ENCODE measurements around the gene JAML. TPM values are rescaled to one million over a fixed set of nuclear protein-coding genes. Genes with fewer than 3 reads are reported as not detected.

The JAML gene
- total and polyA plus RNA-seq, 2 of the 13 experiments (the other 11 are each of a cell fraction or from before 2014, with no cell fraction given): 2.0 to 3.3 TPM

DNA sequence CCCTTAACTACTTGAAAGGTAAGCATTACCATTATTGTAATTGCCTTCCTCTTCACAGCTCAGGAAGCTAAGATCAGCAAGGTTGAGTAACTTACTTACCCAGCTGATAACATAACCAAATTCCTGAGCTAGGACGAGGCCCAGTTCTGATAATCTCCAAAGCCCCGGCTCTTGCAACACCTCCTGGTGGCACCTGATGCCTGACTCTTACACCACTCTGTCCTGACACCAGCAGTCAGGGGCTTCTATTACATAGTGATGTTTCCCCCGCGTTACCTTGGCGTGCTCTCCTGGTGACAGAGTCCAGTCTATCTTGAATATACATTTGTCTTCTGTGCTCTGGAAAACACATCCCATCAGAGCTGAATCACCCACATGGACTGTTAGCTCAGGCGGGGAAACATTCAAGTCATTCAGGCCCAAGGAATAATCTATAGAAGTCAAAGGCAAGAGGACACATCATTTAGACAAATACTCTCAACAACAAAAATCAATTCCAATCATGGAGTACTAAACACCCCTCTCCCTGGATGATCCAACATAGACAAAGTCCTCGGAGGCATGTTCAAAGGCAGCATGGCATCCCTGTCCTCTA is 12.6 kb downstream of the JAML start (continued):
- peak; percentile 97 for TF ChIP-seq ZGPAT (CRISPR knock-in tag; IDR thresholded peaks at IDR 0.05)
- peak; percentile 88; the same call in 1 of the 2 replicates for TF ChIP-seq HDAC2 (CRISPR knock-in tag; IDR thresholded peaks at IDR 0.05)
- 0 out of 2 replicates have a peak, but pooled peaks have one; percentile 15 for TF ChIP-seq SRF (IDR thresholded peaks at IDR 0.05; ENCODE audit: low read depth, low read length)
- TF ChIP-seq SIX1 (CRISPR knock-in tag; IDR thresholded peaks at IDR 0.05; ENCODE audit: borderline replicate concordance): peak; percentile 87; the same call in 1 of the 2 replicates
- peak; percentile 94 for TF ChIP-seq ISL2 (CRISPR knock-in tag; IDR thresholded peaks at IDR 0.05)
- TF ChIP-seq, protein P1, sequence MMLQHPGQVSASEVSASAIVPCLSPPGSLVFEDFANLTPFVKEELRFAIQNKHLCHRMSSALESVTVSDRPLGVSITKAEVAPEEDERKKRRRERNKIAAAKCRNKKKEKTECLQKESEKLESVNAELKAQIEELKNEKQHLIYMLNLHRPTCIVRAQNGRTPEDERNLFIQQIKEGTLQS (CRISPR knock-in tag; IDR thresholded peaks at IDR 0.05): peak; percentile 85
- peak; percentile 86 for TF ChIP-seq KAT2B (IDR thresholded peaks at IDR 0.05; ENCODE audit: borderline replicate concordance, low read depth, low read length)
- TF ChIP-seq, protein P2, sequence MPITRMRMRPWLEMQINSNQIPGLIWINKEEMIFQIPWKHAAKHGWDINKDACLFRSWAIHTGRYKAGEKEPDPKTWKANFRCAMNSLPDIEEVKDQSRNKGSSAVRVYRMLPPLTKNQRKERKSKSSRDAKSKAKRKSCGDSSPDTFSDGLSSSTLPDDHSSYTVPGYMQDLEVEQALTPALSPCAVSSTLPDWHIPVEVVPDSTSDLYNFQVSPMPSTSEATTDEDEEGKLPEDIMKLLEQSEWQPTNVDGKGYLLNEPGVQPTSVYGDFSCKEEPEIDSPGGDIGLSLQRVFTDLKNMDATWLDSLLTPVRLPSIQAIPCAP (CRISPR knock-in tag; IDR thresholded peaks at IDR 0.05; ENCODE audit: low read depth): no peak
- no peak for TF ChIP-seq ZNF713 (CRISPR knock-in tag; IDR thresholded peaks at IDR 0.05)
- peak; percentile 88 for TF ChIP-seq SOX5 (CRISPR knock-in tag; IDR thresholded peaks at IDR 0.05; ENCODE audit: borderline replicate concordance)
- no peak for TF ChIP-seq PREB (CRISPR knock-in tag; IDR thresholded peaks at IDR 0.05)
- TF ChIP-seq MATR3 (CRISPR knock-in tag; IDR thresholded peaks at IDR 0.05): no peak
- TF ChIP-seq, protein P3, sequence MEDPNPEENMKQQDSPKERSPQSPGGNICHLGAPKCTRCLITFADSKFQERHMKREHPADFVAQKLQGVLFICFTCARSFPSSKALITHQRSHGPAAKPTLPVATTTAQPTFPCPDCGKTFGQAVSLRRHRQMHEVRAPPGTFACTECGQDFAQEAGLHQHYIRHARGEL (CRISPR knock-in tag; IDR thresholded peaks at IDR 0.05): no peak
- peak; percentile 87 for TF ChIP-seq ZNF264 (CRISPR knock-in tag; IDR thresholded peaks at IDR 0.05)
- TF ChIP-seq HOXD1 (CRISPR knock-in tag; IDR thresholded peaks at IDR 0.05): no peak
- TF ChIP-seq DPF2 (CRISPR knock-in tag; IDR thresholded peaks at IDR 0.05; ENCODE audit: borderline replicate concordance, low read depth): peak; percentile 85
- peak; percentile 48 for TF ChIP-seq STAG1 (CRISPR knock-in tag; IDR thresholded peaks at IDR 0.05)
- TF ChIP-seq ZNF180 (CRISPR knock-in tag; IDR thresholded peaks at IDR 0.05; ENCODE audit: borderline replicate concordance, low read depth): no peak
- TF ChIP-seq ZMYM3 (CRISPR knock-in tag; IDR thresholded peaks at IDR 0.05): peak; percentile 33; the same call in 1 of the 2 replicates
- TF ChIP-seq ZNF280D (CRISPR knock-in tag; IDR thresholded peaks at IDR 0.05): peak; percentile 59; the same call in 1 of the 2 replicates
- TF ChIP-seq ZC3H4 (CRISPR knock-in tag; IDR thresholded peaks at IDR 0.05; ENCODE audit: borderline replicate concordance): no peak
- no peak for TF ChIP-seq NONO (IDR thresholded peaks at IDR 0.05)
- TF ChIP-seq NONO (CRISPR knock-in tag; conservative IDR thresholded peaks at IDR 0.05): peak; percentile 78; the same call in 1 of the 2 replicates
- TF ChIP-seq ZNF614 (CRISPR knock-in tag; IDR thresholded peaks at IDR 0.05; ENCODE audit: borderline replicate concordance): peak; percentile 95
- TF ChIP-seq ZSCAN25 (CRISPR knock-in tag; IDR thresholded peaks at IDR 0.05): no peak
